Measurements from ENCODE around the gene IKBIP.
"Not testable (repeated sequence)": the region's sequence is repeated elsewhere in the genome, so short reads cannot be mapped to it uniquely, and the experiment has no call there.

IKBIP gene

DNA sequence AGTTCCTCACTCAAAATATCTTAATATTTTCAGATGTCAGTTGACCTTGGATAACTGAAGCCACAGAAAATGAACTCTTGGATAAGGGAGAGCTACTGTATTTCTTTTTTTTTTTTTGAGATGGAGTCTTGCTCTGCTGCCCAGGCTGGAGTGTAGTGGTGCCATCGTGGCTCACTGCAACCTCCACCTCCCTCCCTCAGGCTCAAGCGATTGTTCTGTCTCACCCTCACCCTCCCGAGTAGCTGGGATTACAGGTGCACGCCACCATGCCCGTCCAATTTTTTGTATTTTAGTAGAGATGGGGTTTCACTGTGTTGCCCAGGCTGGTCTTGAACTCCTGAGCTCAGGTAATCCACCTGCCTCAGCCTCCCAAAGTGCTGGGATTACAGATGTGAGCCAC is 47.3 kb downstream of the IKBIP start:
- H3K9me3 ChIP-seq (ENCODE audit: control insufficient read depth, insufficient read depth, low read depth, low read length); POLR2A ChIA-PET; H3K4me3 ChIP-seq (ENCODE audit: low read depth, low read length); H3K4me1 ChIP-seq (ENCODE audit: control insufficient read depth, insufficient read depth, low read length); H3K27ac ChIP-seq (ENCODE audit: extremely low read depth, low read depth, low read length): not testable (repeated sequence)
- CTCF ChIA-PET: interaction anchor here (0.6 to 1.0 kb wide), 3 partner anchors 17 to 56 kb away, joined by 3 read pairs; no protein-coding TSS in a partner anchor
- H3K36me3 ChIP-seq (ENCODE audit: control insufficient read depth in 2 of 2, insufficient read depth in 1 of 2, low read length in 2 of 2): peaks cover 62 to 72% of the 10 kb centered on the region in 2 experiments
- TF ChIP-seq ZNF121 (tag by site-specific recombination; IDR thresholded peaks at IDR 0.05): peak; percentile 72

- ChIA-PET CTCF (interaction anchor here (0.6 to 3.0 kb wide), 7 partner anchors 9 to 426 kb away, joined by 3 to 18 read pairs (median 4); no protein-coding TSS in a partner anchor), POLR2A (interaction anchor here (0.8 to 2.9 kb wide), 9 partner anchors 11 to 80 kb away, joined by 3 to 26 read pairs (median 4); partner anchors contain the start of genes IKBIP and TMPO)
- H3K4me1 ChIP-seq (ENCODE audit: control insufficient read depth, insufficient read depth, low read length): peaks cover 6% of the 10 kb centered on the region
- peak; percentile 69; the same call in 1 of the 2 replicates for TF ChIP-seq ZNF664 (tag by site-specific recombination; IDR thresholded peaks at IDR 0.05)
- TF ChIP-seq, protein P1, sequence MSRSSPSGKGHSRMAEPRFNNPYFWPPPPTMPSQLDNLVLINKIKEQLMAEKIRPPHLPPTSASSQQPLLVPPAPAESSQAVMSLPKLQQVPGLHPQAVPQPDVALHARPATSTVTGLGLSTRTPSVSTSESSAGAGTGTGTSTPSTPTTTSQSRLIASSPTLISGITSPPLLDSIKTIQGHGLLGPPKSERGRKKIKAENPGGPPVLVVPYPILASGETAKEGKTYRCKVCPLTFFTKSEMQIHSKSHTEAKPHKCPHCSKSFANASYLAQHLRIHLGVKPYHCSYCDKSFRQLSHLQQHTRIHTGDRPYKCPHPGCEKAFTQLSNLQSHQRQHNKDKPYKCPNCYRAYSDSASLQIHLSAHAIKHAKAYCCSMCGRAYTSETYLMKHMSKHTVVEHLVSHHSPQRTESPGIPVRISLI (tag by site-specific recombination; IDR thresholded peaks at IDR 0.05): 0 out of 2 replicates have a peak, but pooled peaks have one; percentile 42
- TF ChIP-seq ZNF248 (tag by site-specific recombination; IDR thresholded peaks at IDR 0.05): no peak
- TF ChIP-seq ZNF529 (tag by site-specific recombination; IDR thresholded peaks at IDR 0.05; ENCODE audit: insufficient replicate concordance): no peak
- TF ChIP-seq ZNF701 (tag by site-specific recombination; IDR thresholded peaks at IDR 0.05): no peak
- no peak for TF ChIP-seq SALL2 (tag by site-specific recombination; IDR thresholded peaks at IDR 0.05; ENCODE audit: borderline replicate concordance)
- peak; percentile 13; the same call in 1 of the 2 replicates for TF ChIP-seq GLIS1 (tag by site-specific recombination; IDR thresholded peaks at IDR 0.05)
- TF ChIP-seq, protein P2, sequence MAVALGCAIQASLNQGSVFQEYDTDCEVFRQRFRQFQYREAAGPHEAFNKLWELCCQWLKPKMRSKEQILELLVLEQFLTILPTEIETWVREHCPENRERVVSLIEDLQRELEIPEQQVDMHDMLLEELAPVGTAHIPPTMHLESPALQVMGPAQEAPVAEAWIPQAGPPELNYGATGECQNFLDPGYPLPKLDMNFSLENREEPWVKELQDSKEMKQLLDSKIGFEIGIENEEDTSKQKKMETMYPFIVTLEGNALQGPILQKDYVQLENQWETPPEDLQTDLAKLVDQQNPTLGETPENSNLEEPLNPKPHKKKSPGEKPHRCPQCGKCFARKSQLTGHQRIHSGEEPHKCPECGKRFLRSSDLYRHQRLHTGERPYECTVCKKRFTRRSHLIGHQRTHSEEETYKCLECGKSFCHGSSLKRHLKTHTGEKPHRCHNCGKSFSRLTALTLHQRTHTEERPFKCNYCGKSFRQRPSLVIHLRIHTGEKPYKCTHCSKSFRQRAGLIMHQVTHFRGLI (tag by site-specific recombination; IDR thresholded peaks at IDR 0.05): no peak
- no peaks in the 10 kb centered on the region for H3K9me3 ChIP-seq (ENCODE audit: control insufficient read depth, insufficient read depth, low read depth, low read length)
- H3K4me3 ChIP-seq (ENCODE audit: low read depth, low read length): peak overlapping the region; percentile 95
- H3K36me3 ChIP-seq (ENCODE audit: control insufficient read depth in 2 of 2, insufficient read depth in 1 of 2, low read length in 2 of 2): peaks cover 43 to 53% of the 10 kb centered on the region in 2 experiments
- H3K27ac ChIP-seq (ENCODE audit: extremely low read depth, low read depth, low read length): no peak overlapping the region
Observed at GRCh38 chr12:98595243-98595988, 49.2 kb downstream of the IKBIP start.

GRCh38 chr12:98594050-98594835 is 50.3 kb downstream of the IKBIP start:
- POLR2A ChIA-PET: interaction anchor here (0.7 to 2.9 kb wide), 22 partner anchors 8 to 176 kb away, joined by 3 to 27 read pairs (median 6); partner anchors contain the start of genes APAF1, IKBIP and TMPO
- peaks cover 6% of the 10 kb centered on the region for H3K4me1 ChIP-seq (ENCODE audit: control insufficient read depth, insufficient read depth, low read length)
- CTCF ChIA-PET: interaction anchor here (0.6 to 3.0 kb wide), 9 partner anchors 17 to 424 kb away, joined by 3 to 18 read pairs (median 3); no protein-coding TSS in a partner anchor
- peak overlapping the region; percentile 94 for H3K27ac ChIP-seq (ENCODE audit: extremely low read depth, low read depth, low read length)
- peaks cover 32 to 41% of the 10 kb centered on the region in 2 experiments for H3K36me3 ChIP-seq (ENCODE audit: control insufficient read depth in 2 of 2, insufficient read depth in 1 of 2, low read length in 2 of 2)
- H3K4me3 ChIP-seq (ENCODE audit: low read depth, low read length): peak overlapping the region; percentile 95
- H3K9me3 ChIP-seq (ENCODE audit: control insufficient read depth, insufficient read depth, low read depth, low read length): no peaks in the 10 kb centered on the region
- TF ChIP-seq ZNF266 (tag by site-specific recombination; IDR thresholded peaks at IDR 0.05; ENCODE audit: low read depth) (no peak), ZNF335 (tag by site-specific recombination; conservative IDR thresholded peaks at IDR 0.05) (0 out of 2 replicates have a peak, but pooled peaks have one; percentile 35), ZXDB (tag by site-specific recombination; IDR thresholded peaks at IDR 0.05) (no peak), ZNF645 (tag by site-specific recombination; IDR thresholded peaks at IDR 0.05) (no peak), ZNF555 (tag by site-specific recombination; conservative IDR thresholded peaks at IDR 0.05) (no peak), ZNF654 (tag by site-specific recombination; IDR thresholded peaks at IDR 0.05; ENCODE audit: low read depth) (no peak), ZSCAN5A (tag by site-specific recombination; IDR thresholded peaks at IDR 0.05) (0 out of 2 replicates have a peak, but pooled peaks have one; percentile 16), PATZ1 (tag by site-specific recombination; IDR thresholded peaks at IDR 0.05) (no peak)
- TF ChIP-seq, protein P3, sequence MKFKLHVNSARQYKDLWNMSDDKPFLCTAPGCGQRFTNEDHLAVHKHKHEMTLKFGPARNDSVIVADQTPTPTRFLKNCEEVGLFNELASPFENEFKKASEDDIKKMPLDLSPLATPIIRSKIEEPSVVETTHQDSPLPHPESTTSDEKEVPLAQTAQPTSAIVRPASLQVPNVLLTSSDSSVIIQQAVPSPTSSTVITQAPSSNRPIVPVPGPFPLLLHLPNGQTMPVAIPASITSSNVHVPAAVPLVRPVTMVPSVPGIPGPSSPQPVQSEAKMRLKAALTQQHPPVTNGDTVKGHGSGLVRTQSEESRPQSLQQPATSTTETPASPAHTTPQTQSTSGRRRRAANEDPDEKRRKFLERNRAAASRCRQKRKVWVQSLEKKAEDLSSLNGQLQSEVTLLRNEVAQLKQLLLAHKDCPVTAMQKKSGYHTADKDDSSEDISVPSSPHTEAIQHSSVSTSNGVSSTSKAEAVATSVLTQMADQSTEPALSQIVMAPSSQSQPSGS (tag by site-specific recombination; IDR thresholded peaks at IDR 0.05; ENCODE audit: low read depth): no peak
